ENCODE measurements around the gene SLC22A12. TPM values are rescaled to one million over a fixed set of nuclear protein-coding genes. Genes with fewer than 3 reads are reported as not detected.

Gene SLC22A12
- total RNA-seq, 4 donors from 2014 or later: 0.56 TPM; not detected in 3

- ATAC-seq (ENCODE audit: low FRiP score) (peak; percentile 21), DNase-seq (ENCODE audit: low spot score) (no peak)
- TF ChIP-seq CTCF (IDR thresholded peaks at IDR 0.05): no peak
These were observed 29.5 kb downstream of the SLC22A12 start for GRCh38 chr11:64620381-64620971.

GRCh38 chr11:64621283-64622019 is 30.4 kb downstream of the SLC22A12 start:
- TF ChIP-seq CTCF (IDR thresholded peaks at IDR 0.05): no peak
- ATAC-seq (ENCODE audit: low FRiP score) (no peak), DNase-seq (ENCODE audit: low spot score) (no peak)

- DNase-seq (ENCODE audit: low spot score) (no peak), ATAC-seq (ENCODE audit: low FRiP score) (no peak)
- TF ChIP-seq CTCF (IDR thresholded peaks at IDR 0.05): no peak
These were observed 31.7 kb downstream of the SLC22A12 start for GRCh38 chr11:64622681-64623080.

GRCh38 chr11:64624883-64625481 is 34.0 kb downstream of the SLC22A12 start:
- TF ChIP-seq CTCF (IDR thresholded peaks at IDR 0.05): no peak
- DNase-seq (ENCODE audit: low spot score): no peak
- ATAC-seq (ENCODE audit: low FRiP score): no peak

- DNase-seq (ENCODE audit: low spot score) (no peak), ATAC-seq (ENCODE audit: low FRiP score) (no peak)
- TF ChIP-seq CTCF (IDR thresholded peaks at IDR 0.05): no peak
These were observed 35.6 kb downstream of the SLC22A12 start for GRCh38 chr11:64626637-64627036.

- no peak for ATAC-seq (ENCODE audit: low FRiP score)
- TF ChIP-seq CTCF (IDR thresholded peaks at IDR 0.05): no peak
- DNase-seq (ENCODE audit: low spot score): no peak
These were observed 36.4 kb downstream of the SLC22A12 start for GRCh38 chr11:64627371-64627770.
